GM12878 (cell line): ENCODE data around the gene MED13L. TPM values are rescaled to one million over a fixed set of nuclear protein-coding genes. Genes with fewer than 3 reads are reported as not detected.

Experiments used
- ATAC-seq: fragments of 200-7000 bp; cut with Tn5 transposase; 3 replicates; pipeline ENCODE4 v1.9.1; 2020; ENCODE audit warnings: mild to moderate bottlenecking, moderate library complexity
- BruUV-seq: library from RNA; stranded (reverse); fragments of 400-500 nt; replicated peaks from 2 replicates; lab custom pipeline; 2021; lab: Mats Ljungman, UMichigan
- CTCF ChIA-PET: fragments of 300-600 bp; sonication (Branson Sonifier 250); formaldehyde crosslinking; extraction: SDS; loops from one replicate; lab custom pipeline; 2021; ENCODE audit warnings: inconsistent platforms; lab: Yijun Ruan, JAX
- POLR2A ChIA-PET: fragments of 350-600 bp; formaldehyde crosslinking; extraction: SDS; loops from one replicate; lab custom pipeline; 2021; ENCODE audit warnings: inconsistent platforms; lab: Charles Lee
- RAD21 ChIA-PET: fragments of 300-600 bp; sonication (Branson Sonifier 250); formaldehyde crosslinking; loops from one replicate; lab custom pipeline; 2023; ENCODE audit warnings: antibody characterized with exemption; ENCODE audit not compliant: unreplicated experiment; lab: Charles Lee
- SMC1A ChIA-PET: fragments of 300-600 bp; sonication (Branson Sonifier 250); formaldehyde crosslinking; loops from one replicate; lab custom pipeline; 2023; ENCODE audit not compliant: unreplicated experiment, uncharacterized antibody; lab: Charles Lee
- DNase-seq: peaks from one replicate; pipeline ENCODE4 v3.0.0-alpha.2; 2011; ENCODE audit warnings: low read depth, low spot score
- FAIRE-seq: peaks from 3 replicates; lab custom pipeline; 2011; peaks lifted over from hg19 to GRCh38; lab: Jason Lieb, UNC
- H2AFZ ChIP-seq: 2 replicates; pipeline ENCODE4 v1.6.0; 2011; ENCODE audit warnings: low read depth, low read length, control low read depth; ENCODE audit not compliant: control insufficient read depth
- H3K27ac ChIP-seq: 2 replicates; pipeline ENCODE4 v1.5.1; 2011; ENCODE audit warnings: control low read depth; ENCODE audit not compliant: control insufficient read depth, insufficient read depth
- H3K27me3 ChIP-seq, 2 experiments: replicated peaks in 1 of 2; 2 replicates each; pipeline versions ENCODE4 v1.6.0 to v1.6.1; 2011; ENCODE audit warnings: low read length in 1 of 2; ENCODE audit not compliant: control insufficient read depth in 2 of 2, insufficient read depth in 2 of 2
- H3K36me3 ChIP-seq, 2 experiments: 2 replicates each; pipeline ENCODE4 v1.5.1; 2011; ENCODE audit warnings: low read length in 1 of 2; ENCODE audit not compliant: control insufficient read depth in 2 of 2, insufficient read depth in 2 of 2
- H3K4me1 ChIP-seq: 2 replicates; pipeline ENCODE4 v1.6.1; 2011; ENCODE audit warnings: mild to moderate bottlenecking, low read length, moderate library complexity, mixed read lengths; ENCODE audit not compliant: control insufficient read depth, insufficient read depth
- H3K4me2 ChIP-seq: 2 replicates; pipeline ENCODE4 v1.6.0; 2011; ENCODE audit warnings: control low read depth; ENCODE audit not compliant: control insufficient read depth, insufficient read depth
- H3K4me3 ChIP-seq: fragments of 200-600 bp; sonication (generic); 2 replicates; pipeline ENCODE4 v1.5.1; 2016
- H3K79me2 ChIP-seq: 2 replicates; pipeline ENCODE4 v1.6.0; 2011; ENCODE audit warnings: low read length; ENCODE audit not compliant: control insufficient read depth, insufficient read depth
- H3K9ac ChIP-seq: 2 replicates; pipeline ENCODE4 v1.8.0; 2011; ENCODE audit warnings: low read length, control low read depth, mixed read lengths; ENCODE audit not compliant: control insufficient read depth, insufficient read depth
- H3K9me3 ChIP-seq: replicated peaks from 3 replicates; pipeline ENCODE4 v1.5.1; 2011; ENCODE audit warnings: mild to moderate bottlenecking, low read length; ENCODE audit not compliant: control insufficient read depth, insufficient read depth
- H4K20me1 ChIP-seq: 2 replicates; pipeline ENCODE4 v1.6.0; 2011; ENCODE audit not compliant: control insufficient read depth, insufficient read depth
- ASH2L ChIP-seq: fragments of 300-600, 200-600 bp; sonication (generic); IDR thresholded peaks from 2 replicates; pipeline ENCODE4 v1.6.1; 2017; ENCODE audit warnings: low read depth, mild to moderate bottlenecking, borderline replicate concordance
- ATF2 ChIP-seq: IDR thresholded peaks from 2 replicates; pipeline ENCODE4 v1.6.1; 2012; ENCODE audit warnings: low read length, inconsistent platforms
- GATAD2B ChIP-seq: fragments of 450-650 bp; conservative IDR thresholded peaks from 2 replicates; pipeline ENCODE4 v1.6.1; 2017; ENCODE audit warnings: low read depth, mild to moderate bottlenecking, moderate library complexity
- MYB ChIP-seq: fragments of 150-350 bp; IDR thresholded peaks from 2 replicates; pipeline ENCODE4 v1.6.1; 2014; ENCODE audit warnings: mild to moderate bottlenecking, low read depth, low read length, borderline replicate concordance
- POLR2AphosphoS5 ChIP-seq: IDR thresholded peaks from 2 replicates; pipeline ENCODE4 v1.6.1; 2011; ENCODE audit warnings: mild to moderate bottlenecking, low read length, inconsistent platforms
- POU2F2 ChIP-seq: IDR thresholded peaks from 3 replicates; pipeline ENCODE4 v1.6.1; 2011; ENCODE audit warnings: low read depth, mild to moderate bottlenecking, low read length, borderline replicate concordance
- RAD51 ChIP-seq: fragments of 450-650 bp; IDR thresholded peaks from 2 replicates; pipeline ENCODE4 v1.6.1; 2016; ENCODE audit warnings: moderate library complexity, mild to moderate bottlenecking, inconsistent platforms
- RB1 ChIP-seq: fragments of 450-650 bp; formaldehyde crosslinking; IDR thresholded peaks from 2 replicates; pipeline ENCODE4 v1.6.1; 2017; ENCODE audit warnings: mild to moderate bottlenecking, borderline replicate concordance
- WGBS: methylation state at CpG from one replicate; pipeline ENCODE4 v1.1.6; 2016; ENCODE audit warnings: low lambda C conversion rate; ENCODE audit not compliant: insufficient replicate concordance, insufficient coverage; ENCODE audit errors: missing lambda C conversion rate; 5-methylcytosine and 5-hydroxymethylcytosine counted together
- in situ Hi-C: fragments of 300-500 bp; cut with MboI; formaldehyde crosslinking; loops from 9 replicates; pipeline ENCODE4 v1.14.3; 2018; ENCODE audit warnings: mixed read lengths
- intact Hi-C: fragments of 100-400 bp; cut with micrococcal nuclease; formaldehyde crosslinking; loops from one replicate; pipeline ENCODE4 v1.14.2; 2022; ENCODE audit not compliant: unreplicated experiment
- polyA plus RNA-seq, 11 experiments: library from polyadenylated mRNA; depleted of rRNA in 4 of 11; unstranded in 6 of 11; stranded (reverse) in 5 of 11; fragments of >200 nt; fragmentation: Nextera tagmentation in 4 of 11; fragmentation: Illumina TruSeq in 1 of 11; extraction: Ambion mirVana in 4 of 11; extraction: Trizol in 1 of 11; gene quantifications; 1 replicate in 1 of 11; 2 replicates in 10 of 11; pipeline versions ENCODE4 v1.2.1 to v1.2.3, GENCODE V29; 2011 to 2016; ENCODE audit warnings: inconsistent platforms in 2 of 11, missing spikeins in 2 of 11, low read depth in 1 of 11
- total RNA-seq, 4 experiments: library from RNA; depleted of rRNA in 3 of 4; stranded (reverse); fragments of >200 nt in 3 of 4; fragmentation: Illumina TruSeq in 1 of 4; extraction: Trizol in 1 of 4; gene quantifications; 2 replicates each; pipeline versions ENCODE4 v1.2.1 to v1.2.3, GENCODE V29; 2013 to 2021
- TF ChIP-seq, protein P1 (sequence below): fragments of 450-650 bp; formaldehyde crosslinking; IDR thresholded peaks from 2 replicates; pipeline ENCODE4 v1.4.0; 2022; ENCODE audit warnings: mild to moderate bottlenecking, moderate library complexity

MED13L gene
- total and polyA plus RNA-seq, 10 of the 15 experiments (the other 5 are each of a cell fraction or from before 2014, with no cell fraction given): 3.7 to 30.1 (median 9.1) TPM

DNA sequence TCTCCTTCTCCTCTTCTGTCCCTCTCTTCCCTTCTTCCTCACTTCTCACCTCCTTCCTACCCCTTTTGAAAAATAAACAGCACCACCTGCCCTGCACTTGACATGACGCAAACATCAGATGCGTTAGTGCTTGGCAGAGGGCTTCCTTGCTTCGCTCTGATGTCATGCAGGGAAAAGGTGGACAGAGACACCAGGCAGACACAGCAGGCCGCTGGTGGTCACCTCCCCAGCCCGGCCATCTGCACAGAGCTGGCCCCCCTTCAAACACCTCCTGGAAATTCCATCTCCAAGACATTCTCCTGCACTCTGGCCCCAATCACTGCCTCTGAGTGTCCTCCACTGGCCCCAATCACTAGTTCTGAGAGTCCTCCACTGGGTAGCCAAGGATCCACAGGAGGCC is 353.6 kb downstream of the MED13L start:
- H2AFZ ChIP-seq: no peak overlapping the region
- no peaks in the 10 kb centered on the region for H3K79me2 ChIP-seq
- intact Hi-C loops (loop anchor here (1.0 kb wide), 1 partner anchor 785 kb away; no protein-coding TSS in a partner anchor), in situ Hi-C loops (no loop called here)
- H3K27ac ChIP-seq: no peak overlapping the region
- no peaks in the 10 kb centered on the region; a peak in 2 of 4 replicates for H3K27me3 ChIP-seq
- RAD21 ChIA-PET: interaction anchor here (1.0 kb wide), 1 partner anchor 312 kb away, joined by 3 read pairs; no protein-coding TSS in a partner anchor
- no TSS peak for BruUV-seq
- DNase-seq (no peak), ATAC-seq (no peak)
- WGBS: 33% methylated on average over 5 of the region's 5 CpGs
- H4K20me1 ChIP-seq: no peaks in the 10 kb centered on the region
- TF ChIP-seq MYB (no peak), ASH2L (no peak), RAD51 (no peak), RB1 (no peak), POLR2AphosphoS5 (no peak), ATF2 (no peak), GATAD2B (no peak), POU2F2 (no peak)
- TF ChIP-seq, protein P1, sequence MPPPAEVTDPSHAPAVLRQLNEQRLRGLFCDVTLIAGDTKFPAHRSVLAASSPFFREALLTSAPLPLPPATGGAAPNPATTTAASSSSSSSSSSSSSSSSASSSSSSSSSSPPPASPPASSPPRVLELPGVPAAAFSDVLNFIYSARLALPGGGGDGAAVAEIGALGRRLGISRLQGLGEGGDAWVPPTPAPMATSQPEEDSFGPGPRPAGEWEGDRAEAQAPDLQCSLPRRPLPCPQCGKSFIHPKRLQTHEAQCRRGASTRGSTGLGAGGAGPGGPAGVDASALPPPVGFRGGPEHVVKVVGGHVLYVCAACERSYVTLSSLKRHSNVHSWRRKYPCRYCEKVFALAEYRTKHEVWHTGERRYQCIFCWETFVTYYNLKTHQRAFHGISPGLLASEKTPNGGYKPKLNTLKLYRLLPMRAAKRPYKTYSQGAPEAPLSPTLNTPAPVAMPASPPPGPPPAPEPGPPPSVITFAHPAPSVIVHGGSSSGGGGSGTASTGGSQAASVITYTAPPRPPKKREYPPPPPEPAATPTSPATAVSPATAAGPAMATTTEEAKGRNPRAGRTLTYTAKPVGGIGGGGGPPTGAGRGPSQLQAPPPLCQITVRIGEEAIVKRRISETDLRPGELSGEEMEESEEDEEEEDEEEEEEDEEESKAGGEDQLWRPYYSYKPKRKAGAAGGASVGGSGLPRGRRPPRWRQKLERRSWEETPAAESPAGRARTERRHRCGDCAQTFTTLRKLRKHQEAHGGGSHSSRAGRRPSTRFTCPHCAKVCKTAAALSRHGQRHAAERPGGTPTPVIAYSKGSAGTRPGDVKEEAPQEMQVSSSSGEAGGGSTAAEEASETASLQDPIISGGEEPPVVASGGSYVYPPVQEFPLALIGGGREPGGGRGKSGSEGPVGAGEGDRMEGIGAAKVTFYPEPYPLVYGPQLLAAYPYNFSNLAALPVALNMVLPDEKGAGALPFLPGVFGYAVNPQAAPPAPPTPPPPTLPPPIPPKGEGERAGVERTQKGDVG (CRISPR knock-in tag): no peak
- TF ChIP-seq, all 136 proteins: peak for 0
- peaks cover 2% of the 10 kb centered on the region; the same call in 2 of the 3 replicates for H3K9me3 ChIP-seq
- CTCF ChIA-PET: no interaction called here
- SMC1A ChIA-PET: no interaction called here
- no peaks in the 10 kb centered on the region for H3K4me1 ChIP-seq
- FAIRE-seq: no peak
- no peak overlapping the region for H3K9ac ChIP-seq
- no peak overlapping the region for H3K4me3 ChIP-seq
- POLR2A ChIA-PET: no interaction called here
- H3K36me3 ChIP-seq: no peaks in the 10 kb centered on the region
- H3K4me2 ChIP-seq: no peak overlapping the region
